HepG2 (cell line): ENCODE data around the gene SART1. TPM values are rescaled to one million over a fixed set of nuclear protein-coding genes. Genes with fewer than 3 reads are reported as not detected.

Experiments
- BHLHE40 ChIP-seq: IDR thresholded peaks from 2 replicates; pipeline ENCODE4 v1.6.1; 2011; ENCODE audit warnings: low read length, improper control_type of control experiment
- MZF1 ChIP-seq: sonication (generic); formaldehyde crosslinking; IDR thresholded peaks from 2 replicates; pipeline ENCODE4 v1.8.1; 2023; ENCODE audit warnings: mild to moderate bottlenecking, missing genetic modification reagents, borderline replicate concordance
- PAWR ChIP-seq: sonication (generic); formaldehyde crosslinking; IDR thresholded peaks from 2 replicates; pipeline ENCODE4 v1.4.0; 2020; ENCODE audit warnings: missing genetic modification reagents, mild to moderate bottlenecking, borderline replicate concordance
- REL ChIP-seq: sonication (generic); formaldehyde crosslinking; conservative IDR thresholded peaks from 2 replicates; pipeline ENCODE4 v1.8.0; 2022; ENCODE audit warnings: mild to moderate bottlenecking, missing genetic modification reagents, moderate library complexity
- STAT6 ChIP-seq: sonication (generic); formaldehyde crosslinking; IDR thresholded peaks from 2 replicates; pipeline ENCODE4 v1.4.0; 2020; ENCODE audit warnings: missing genetic modification reagents, mild to moderate bottlenecking, borderline replicate concordance
- ZIK1 ChIP-seq: sonication (generic); formaldehyde crosslinking; IDR thresholded peaks from 2 replicates; pipeline ENCODE4 v1.5.0; 2020; ENCODE audit warnings: mild to moderate bottlenecking, low read depth, missing genetic modification reagents, borderline replicate concordance
- ZNF784 ChIP-seq: sonication (generic); formaldehyde crosslinking; IDR thresholded peaks from 2 replicates; pipeline ENCODE4 v1.5.1; 2020; ENCODE audit warnings: missing genetic modification reagents, mild to moderate bottlenecking, borderline replicate concordance
- ZSCAN12 ChIP-seq: sonication (generic); formaldehyde crosslinking; IDR thresholded peaks from 2 replicates; pipeline ENCODE4 v1.9.0; 2021; ENCODE audit warnings: mild to moderate bottlenecking, missing genetic modification reagents
- polyA plus RNA-seq, 8 experiments: library from polyadenylated mRNA; depleted of rRNA in 3 of 8; stranded (reverse) in 7 of 8; unstranded in 1 of 8; fragments of >200 nt; fragmentation: Illumina TruSeq in 4 of 8; extraction: Trizol in 4 of 8; gene quantifications; 2 replicates each; pipeline versions ENCODE4 v1.2.1 to v1.2.3, GENCODE V29; 2011 to 2016; ENCODE audit warnings: low read depth in 4 of 8, missing spikeins in 1 of 8, mixed read lengths in 1 of 8; ENCODE audit not compliant: insufficient read depth in 1 of 8
- total RNA-seq, 5 experiments: library from RNA; depleted of rRNA; stranded (reverse); fragments of >200 nt; fragmentation: Illumina TruSeq; extraction: Trizol; gene quantifications; 2 replicates each; pipeline ENCODE4 v1.2.3, GENCODE V29; 2016; ENCODE audit warnings: low read depth in 1 of 5
- TF ChIP-seq, protein P1 (sequence below), 2 experiments: sonication (generic) in 1 of 2; formaldehyde crosslinking in 1 of 2; IDR thresholded peaks; 2 replicates each; pipeline versions ENCODE4 v1.4.0 to v1.6.1; 2016 to 2020; ENCODE audit warnings: borderline replicate concordance in 1 of 2, low read depth in 1 of 2, mild to moderate bottlenecking in 1 of 2, missing genetic modification reagents in 1 of 2
- TF ChIP-seq, protein P2 (sequence below): sonication (generic); formaldehyde crosslinking; IDR thresholded peaks from 2 replicates; pipeline ENCODE4 v1.4.0; 2020; ENCODE audit warnings: missing genetic modification reagents
- TF ChIP-seq, protein P3 (sequence below): sonication (generic); formaldehyde crosslinking; IDR thresholded peaks from 2 replicates; pipeline ENCODE4 v1.5.0; 2020; ENCODE audit warnings: missing genetic modification reagents, mild to moderate bottlenecking, borderline replicate concordance

Gene SART1
- total and polyA plus RNA-seq, 2 of the 13 experiments (the other 11 are each of a cell fraction or from before 2014, with no cell fraction given): 11.3 to 22.5 TPM

GRCh38 chr11:65961267-65962140 lies at the start of gene SART1 (continued):
- TF ChIP-seq, protein P1, sequence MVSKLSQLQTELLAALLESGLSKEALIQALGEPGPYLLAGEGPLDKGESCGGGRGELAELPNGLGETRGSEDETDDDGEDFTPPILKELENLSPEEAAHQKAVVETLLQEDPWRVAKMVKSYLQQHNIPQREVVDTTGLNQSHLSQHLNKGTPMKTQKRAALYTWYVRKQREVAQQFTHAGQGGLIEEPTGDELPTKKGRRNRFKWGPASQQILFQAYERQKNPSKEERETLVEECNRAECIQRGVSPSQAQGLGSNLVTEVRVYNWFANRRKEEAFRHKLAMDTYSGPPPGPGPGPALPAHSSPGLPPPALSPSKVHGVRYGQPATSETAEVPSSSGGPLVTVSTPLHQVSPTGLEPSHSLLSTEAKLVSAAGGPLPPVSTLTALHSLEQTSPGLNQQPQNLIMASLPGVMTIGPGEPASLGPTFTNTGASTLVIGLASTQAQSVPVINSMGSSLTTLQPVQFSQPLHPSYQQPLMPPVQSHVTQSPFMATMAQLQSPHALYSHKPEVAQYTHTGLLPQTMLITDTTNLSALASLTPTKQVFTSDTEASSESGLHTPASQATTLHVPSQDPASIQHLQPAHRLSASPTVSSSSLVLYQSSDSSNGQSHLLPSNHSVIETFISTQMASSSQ (IDR thresholded peaks at IDR 0.05; ENCODE audit: low read depth): no peak
- TF ChIP-seq, protein P1 (CRISPR knock-in tag; IDR thresholded peaks at IDR 0.05; ENCODE audit: borderline replicate concordance): peak; percentile 64; the same call in 1 of the 2 replicates
- no peak for TF ChIP-seq PAWR (CRISPR knock-in tag)
- TF ChIP-seq ZNF784 (CRISPR knock-in tag): peak; percentile 85
- no peak for TF ChIP-seq MZF1 (CRISPR knock-in tag)
- no peak for TF ChIP-seq ZSCAN12
- TF ChIP-seq, protein P2, sequence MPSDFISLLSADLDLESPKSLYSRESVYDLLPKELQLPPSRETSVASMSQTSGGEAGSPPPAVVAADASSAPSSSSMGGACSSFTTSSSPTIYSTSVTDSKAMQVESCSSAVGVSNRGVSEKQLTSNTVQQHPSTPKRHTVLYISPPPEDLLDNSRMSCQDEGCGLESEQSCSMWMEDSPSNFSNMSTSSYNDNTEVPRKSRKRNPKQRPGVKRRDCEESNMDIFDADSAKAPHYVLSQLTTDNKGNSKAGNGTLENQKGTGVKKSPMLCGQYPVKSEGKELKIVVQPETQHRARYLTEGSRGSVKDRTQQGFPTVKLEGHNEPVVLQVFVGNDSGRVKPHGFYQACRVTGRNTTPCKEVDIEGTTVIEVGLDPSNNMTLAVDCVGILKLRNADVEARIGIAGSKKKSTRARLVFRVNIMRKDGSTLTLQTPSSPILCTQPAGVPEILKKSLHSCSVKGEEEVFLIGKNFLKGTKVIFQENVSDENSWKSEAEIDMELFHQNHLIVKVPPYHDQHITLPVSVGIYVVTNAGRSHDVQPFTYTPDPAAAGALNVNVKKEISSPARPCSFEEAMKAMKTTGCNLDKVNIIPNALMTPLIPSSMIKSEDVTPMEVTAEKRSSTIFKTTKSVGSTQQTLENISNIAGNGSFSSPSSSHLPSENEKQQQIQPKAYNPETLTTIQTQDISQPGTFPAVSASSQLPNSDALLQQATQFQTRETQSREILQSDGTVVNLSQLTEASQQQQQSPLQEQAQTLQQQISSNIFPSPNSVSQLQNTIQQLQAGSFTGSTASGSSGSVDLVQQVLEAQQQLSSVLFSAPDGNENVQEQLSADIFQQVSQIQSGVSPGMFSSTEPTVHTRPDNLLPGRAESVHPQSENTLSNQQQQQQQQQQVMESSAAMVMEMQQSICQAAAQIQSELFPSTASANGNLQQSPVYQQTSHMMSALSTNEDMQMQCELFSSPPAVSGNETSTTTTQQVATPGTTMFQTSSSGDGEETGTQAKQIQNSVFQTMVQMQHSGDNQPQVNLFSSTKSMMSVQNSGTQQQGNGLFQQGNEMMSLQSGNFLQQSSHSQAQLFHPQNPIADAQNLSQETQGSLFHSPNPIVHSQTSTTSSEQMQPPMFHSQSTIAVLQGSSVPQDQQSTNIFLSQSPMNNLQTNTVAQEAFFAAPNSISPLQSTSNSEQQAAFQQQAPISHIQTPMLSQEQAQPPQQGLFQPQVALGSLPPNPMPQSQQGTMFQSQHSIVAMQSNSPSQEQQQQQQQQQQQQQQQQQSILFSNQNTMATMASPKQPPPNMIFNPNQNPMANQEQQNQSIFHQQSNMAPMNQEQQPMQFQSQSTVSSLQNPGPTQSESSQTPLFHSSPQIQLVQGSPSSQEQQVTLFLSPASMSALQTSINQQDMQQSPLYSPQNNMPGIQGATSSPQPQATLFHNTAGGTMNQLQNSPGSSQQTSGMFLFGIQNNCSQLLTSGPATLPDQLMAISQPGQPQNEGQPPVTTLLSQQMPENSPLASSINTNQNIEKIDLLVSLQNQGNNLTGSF (CRISPR knock-in tag): peak; percentile 1; the same call in 1 of the 2 replicates
- TF ChIP-seq, protein P3, sequence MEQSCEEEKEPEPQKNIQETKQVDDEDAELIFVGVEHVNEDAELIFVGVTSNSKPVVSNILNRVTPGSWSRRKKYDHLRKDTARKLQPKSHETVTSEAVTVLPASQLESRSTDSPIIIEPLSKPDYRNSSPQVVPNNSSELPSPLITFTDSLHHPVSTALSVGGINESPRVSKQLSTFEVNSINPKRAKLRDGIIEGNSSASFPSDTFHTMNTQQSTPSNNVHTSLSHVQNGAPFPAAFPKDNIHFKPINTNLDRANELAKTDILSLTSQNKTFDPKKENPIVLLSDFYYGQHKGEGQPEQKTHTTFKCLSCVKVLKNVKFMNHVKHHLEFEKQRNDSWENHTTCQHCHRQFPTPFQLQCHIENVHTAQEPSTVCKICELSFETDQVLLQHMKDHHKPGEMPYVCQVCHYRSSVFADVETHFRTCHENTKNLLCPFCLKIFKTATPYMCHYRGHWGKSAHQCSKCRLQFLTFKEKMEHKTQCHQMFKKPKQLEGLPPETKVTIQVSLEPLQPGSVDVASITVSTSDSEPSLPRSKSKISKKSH (CRISPR knock-in tag): no peak
- TF ChIP-seq REL (CRISPR knock-in tag): no peak
- no peak for TF ChIP-seq BHLHE40
- TF ChIP-seq ZIK1 (CRISPR knock-in tag): no peak
- no peak for TF ChIP-seq STAT6 (CRISPR knock-in tag)
